ENCODE data around the gene MTHFD1L.

DNA sequence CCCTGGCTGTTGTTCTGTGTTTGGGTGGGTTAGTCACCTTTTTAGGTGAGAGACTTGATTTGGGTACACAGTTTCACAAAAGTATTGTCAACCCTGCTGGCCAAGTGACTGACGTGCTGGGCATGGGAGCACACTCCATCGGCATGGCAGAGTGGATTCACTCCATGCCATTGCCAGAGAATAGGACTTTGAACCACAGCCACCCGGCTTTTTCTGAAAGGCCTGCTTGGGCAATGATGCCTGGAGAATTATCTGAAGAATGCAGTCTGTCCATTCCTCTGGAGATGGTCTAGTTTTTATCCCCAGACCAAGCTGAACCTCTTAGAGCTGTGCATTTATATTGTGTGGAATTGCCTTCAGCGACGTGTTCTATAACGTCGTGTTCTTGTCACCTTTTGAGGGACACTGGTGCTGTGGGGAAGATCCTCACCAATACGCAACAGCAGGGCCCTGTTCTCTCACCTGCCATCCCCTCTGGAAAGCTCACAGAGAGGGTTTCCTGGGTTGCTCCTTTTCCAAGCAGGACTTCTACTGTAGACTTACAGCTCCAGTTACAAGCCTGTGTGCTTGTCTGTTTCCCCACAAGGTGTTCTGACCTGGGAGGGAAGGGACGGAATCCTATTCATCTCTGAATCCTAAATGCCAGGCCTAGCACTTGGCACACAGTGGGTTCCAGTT is 190.9 kb downstream of the MTHFD1L start:
- TF ChIP-seq, protein P1, sequence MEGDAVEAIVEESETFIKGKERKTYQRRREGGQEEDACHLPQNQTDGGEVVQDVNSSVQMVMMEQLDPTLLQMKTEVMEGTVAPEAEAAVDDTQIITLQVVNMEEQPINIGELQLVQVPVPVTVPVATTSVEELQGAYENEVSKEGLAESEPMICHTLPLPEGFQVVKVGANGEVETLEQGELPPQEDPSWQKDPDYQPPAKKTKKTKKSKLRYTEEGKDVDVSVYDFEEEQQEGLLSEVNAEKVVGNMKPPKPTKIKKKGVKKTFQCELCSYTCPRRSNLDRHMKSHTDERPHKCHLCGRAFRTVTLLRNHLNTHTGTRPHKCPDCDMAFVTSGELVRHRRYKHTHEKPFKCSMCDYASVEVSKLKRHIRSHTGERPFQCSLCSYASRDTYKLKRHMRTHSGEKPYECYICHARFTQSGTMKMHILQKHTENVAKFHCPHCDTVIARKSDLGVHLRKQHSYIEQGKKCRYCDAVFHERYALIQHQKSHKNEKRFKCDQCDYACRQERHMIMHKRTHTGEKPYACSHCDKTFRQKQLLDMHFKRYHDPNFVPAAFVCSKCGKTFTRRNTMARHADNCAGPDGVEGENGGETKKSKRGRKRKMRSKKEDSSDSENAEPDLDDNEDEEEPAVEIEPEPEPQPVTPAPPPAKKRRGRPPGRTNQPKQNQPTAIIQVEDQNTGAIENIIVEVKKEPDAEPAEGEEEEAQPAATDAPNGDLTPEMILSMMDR (IDR thresholded peaks at IDR 0.05; ENCODE audit: insufficient read depth, low read length, poor library complexity, severe bottlenecking), result no peak
- no peak for TF ChIP-seq EZH2phosphoT487 (conservative IDR thresholded peaks at IDR 0.05; ENCODE audit: low read length)

Measured in SU-DHL-6 (cell line).